DOHH2 (cell line): ENCODE data around the gene KCNIP1.

ENCODE experiments used
- CTCF ChIP-seq: fragments of 200-600 bp; sonication (generic); IDR thresholded peaks from one replicate; pipeline ENCODE4 v1.5.1; 2014; ENCODE audit warnings: antibody characterized with exemption, mild to moderate bottlenecking, low read depth, low read length; ENCODE audit not compliant: poor library complexity, severe bottlenecking
- EZH2phosphoT487 ChIP-seq: fragments of 200-600 bp; sonication (generic); IDR thresholded peaks from 2 replicates; pipeline ENCODE4 v1.6.1; 2017; ENCODE audit warnings: borderline replicate concordance, mild to moderate bottlenecking, antibody characterized with exemption, low read length, moderate library complexity, mixed read lengths

GRCh38 chr5:170662966-170663365 lies 159.1 kb downstream of the KCNIP1 start:
- TF ChIP-seq CTCF = no peak
- TF ChIP-seq EZH2phosphoT487 = no peak
